Measurements from ENCODE around the gene RBPMS2. TPM values are rescaled to one million over a fixed set of nuclear protein-coding genes. Genes with fewer than 3 reads are reported as not detected.
"Not testable (repeated sequence)": the region's sequence is repeated elsewhere in the genome, so short reads cannot be mapped to it uniquely, and the experiment has no call there.

The RBPMS2 gene
- total RNA-seq, 2 donors from 2014 or later: 5.3 to 9.4 TPM

DNA sequence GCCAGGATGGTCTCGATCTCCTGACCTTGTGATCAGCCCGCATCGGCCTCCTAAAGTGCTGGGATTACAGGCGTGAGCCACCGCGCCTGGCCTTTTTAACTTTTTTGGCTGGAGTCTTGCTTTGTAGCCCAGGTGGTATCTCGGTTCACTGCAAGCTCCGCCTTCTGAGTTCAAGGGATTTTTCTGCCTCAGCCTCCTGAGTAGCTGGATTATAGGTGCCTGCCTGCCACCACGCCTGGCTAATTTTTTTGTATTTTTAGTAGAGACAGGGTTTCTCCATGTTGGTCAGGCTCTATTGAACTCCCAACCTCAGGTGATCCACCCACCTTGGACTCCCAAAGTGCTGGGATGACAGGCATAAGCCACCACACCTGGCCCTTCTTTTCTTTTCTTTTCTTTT, 20.5 kb upstream of the RBPMS2 start:
- intact Hi-C loops (cut with DNase I); DNase-seq (ENCODE audit: low spot score): not testable (repeated sequence)

GRCh38 chr15:64795299-64795698, 19.9 kb upstream of the RBPMS2 start:
- intact Hi-C loops (cut with DNase I); DNase-seq (ENCODE audit: low spot score): not testable (repeated sequence)

DNA sequence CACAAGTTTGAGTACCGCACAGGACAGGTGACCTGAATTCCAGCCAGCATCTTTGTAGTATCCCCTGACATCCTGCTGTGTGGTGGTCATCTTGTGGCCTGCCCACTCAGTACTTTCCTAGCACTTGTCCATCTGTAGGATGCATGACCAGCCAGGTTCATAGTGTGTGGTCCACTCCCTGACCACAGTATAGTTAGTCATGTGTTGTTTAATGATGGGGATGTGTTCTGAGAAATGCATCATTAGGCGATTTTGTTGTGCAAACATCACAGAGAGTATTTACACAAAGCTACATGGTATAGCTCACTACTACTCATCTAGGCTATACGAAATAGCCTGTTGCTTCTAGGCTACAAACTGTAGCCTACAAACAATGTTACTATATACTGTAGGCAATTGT, 16.9 kb upstream of the RBPMS2 start:
- intact Hi-C loops (cut with DNase I): no loop called here

DNA sequence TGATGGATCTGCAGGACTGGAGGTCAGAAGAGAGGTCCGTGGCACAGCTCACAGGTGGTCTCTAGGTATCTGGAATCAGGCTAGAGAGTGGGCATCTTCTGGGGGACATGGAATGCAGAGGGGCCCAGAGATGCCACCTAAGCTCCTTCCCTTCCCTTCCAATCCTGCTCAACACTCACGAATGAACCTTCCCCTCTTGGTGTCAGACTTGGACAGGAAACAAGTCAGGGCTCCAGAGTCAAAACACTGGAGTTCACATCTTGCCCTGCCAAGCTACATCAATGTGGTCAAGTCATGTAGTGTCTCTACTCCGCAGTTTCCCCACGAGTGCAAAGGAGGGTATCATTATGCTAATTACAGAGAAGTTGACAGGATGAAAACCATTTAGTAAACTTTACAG, 16.0 kb upstream of the RBPMS2 start:
- DNase-seq (ENCODE audit: low spot score): no peak
- intact Hi-C loops (cut with DNase I): no loop called here

More for the DNA sequence above, 16.9 kb upstream of the RBPMS2 start:
- DNase-seq (ENCODE audit: low spot score): no peak

DNA sequence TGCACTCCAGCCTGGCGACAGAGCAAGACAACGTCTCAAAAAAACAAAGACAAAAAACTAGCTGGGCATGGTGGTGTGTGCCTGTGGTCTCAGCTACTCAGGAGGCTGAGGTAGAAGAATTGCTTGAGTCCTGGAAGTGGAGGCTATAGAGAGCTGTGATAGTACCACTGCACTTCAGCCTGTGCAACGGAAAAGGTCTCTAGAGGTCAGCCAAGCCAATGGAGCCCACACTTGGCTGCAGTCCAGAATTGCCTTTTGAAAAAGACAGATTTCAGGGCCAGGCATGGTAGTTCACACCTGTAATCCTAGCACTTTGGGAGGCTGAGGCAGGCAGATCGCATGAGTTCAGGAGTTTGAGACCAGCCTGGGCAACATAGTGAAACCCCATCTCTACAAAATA, 8.4 kb upstream of the RBPMS2 start:
- intact Hi-C loops (cut with DNase I): no loop called here
- DNase-seq (ENCODE audit: low spot score): no peak

- intact Hi-C loops (cut with DNase I): no loop called here
- no peak for DNase-seq (ENCODE audit: low spot score)
These were observed 7.4 kb upstream of the RBPMS2 start for GRCh38 chr15:64782751-64783150.

GRCh38 chr15:64781299-64781698, 5.9 kb upstream of the RBPMS2 start:
- intact Hi-C loops (cut with DNase I): no loop called here
- no peak for DNase-seq (ENCODE audit: low spot score)

DNA sequence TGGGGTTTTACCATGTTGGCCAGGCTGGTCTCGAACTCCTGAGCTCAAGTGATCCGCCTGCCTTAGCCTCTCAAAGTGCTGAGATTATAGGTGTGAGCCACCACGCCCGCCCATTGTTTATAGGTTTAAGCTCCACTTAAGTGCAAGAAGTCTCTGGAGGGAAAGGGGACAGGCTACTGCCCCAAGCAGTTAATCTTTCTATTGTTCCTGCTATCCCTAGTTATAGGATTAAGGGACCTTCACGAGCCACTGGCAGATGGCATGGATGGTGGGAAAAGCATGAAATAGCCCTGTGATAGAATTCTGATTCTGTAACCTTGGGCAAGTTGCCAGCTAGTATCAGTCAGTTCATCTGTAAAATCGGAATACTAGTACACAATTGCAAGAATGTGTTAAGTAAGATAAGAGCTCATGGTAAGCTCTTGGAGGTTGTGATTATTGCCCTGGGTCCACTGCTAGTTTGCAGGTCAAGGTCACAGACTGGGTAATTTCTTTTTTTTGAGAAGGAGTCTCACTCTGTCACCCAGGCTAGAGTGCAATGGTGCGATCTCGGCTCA, 5.3 kb upstream of the RBPMS2 start:
- DNase-seq (ENCODE audit: low spot score): no peak
- intact Hi-C loops (cut with DNase I): no loop called here

- no peak for DNase-seq (ENCODE audit: low spot score)
- intact Hi-C loops (cut with DNase I): no loop called here
These were observed 4.2 kb upstream of the RBPMS2 start for GRCh38 chr15:64779630-64780029.

- DNase-seq (ENCODE audit: low spot score): no peak
- intact Hi-C loops (cut with DNase I): no loop called here
These were observed 3.6 kb upstream of the RBPMS2 start for GRCh38 chr15:64779024-64779423.

DNA sequence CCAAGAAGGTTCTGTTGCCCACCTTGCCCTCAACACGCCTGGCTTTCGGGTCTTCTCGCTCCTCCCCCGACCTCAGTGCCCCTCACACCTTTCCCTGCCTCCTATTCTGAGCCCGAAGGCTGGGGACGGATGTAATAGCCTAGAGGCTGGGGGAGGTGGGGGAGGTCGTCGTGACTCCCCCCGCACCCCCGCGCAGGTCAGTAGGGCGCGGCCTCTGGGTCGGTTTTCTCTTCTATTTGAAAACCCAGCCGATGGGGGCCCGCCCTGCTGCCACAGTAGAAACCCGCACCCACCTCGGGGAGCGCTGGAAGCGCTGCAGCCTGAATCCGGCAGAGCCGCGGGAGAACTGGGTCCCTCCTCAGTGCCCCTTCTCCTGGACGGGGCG, 1.0 kb upstream of the RBPMS2 start:
- no peak for DNase-seq (ENCODE audit: low spot score)
- intact Hi-C loops (cut with DNase I): no loop called here

DNA sequence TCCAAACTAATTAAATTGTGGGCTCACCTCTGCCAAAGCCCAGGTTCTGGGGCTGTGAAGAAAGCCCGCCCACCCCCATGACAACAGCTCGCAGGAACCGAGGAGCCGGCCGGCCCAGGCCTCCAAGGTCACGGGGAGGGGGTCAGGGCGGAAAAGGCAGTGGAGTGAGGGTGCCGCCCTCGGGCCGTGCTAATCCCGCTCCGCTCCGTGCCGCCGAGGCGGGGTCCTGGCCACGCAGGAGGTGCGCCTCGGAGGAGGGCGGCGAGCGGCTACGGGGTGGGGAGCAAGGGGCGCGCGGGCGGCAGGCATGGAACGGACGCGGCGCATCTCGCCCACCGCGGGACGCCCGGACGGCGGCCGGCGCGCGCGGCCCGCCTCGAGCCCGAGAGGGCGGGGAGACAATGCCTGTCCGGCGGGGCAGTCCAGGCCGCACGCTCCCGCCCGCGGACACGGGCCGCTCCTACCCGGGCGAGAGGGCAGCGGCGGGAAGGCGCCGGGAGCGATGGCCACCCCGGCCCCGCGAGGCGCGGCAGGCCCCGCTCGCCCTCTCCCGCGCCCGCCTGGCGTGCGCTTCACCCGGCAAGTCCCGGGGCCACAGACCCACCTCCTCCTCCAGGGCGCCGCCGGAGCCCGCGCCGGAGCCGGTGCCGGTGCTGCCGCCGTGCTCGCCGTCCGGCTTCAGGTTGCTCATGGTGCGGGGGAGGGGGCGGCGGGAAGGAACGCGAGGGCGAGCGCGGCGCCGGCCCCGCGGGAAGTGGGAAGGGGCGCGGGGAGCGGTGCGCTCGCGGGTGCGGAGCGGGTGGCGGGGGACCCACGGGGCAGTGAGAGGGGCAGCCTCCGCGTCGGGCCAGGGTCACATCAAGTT, 528 bp downstream of the RBPMS2 start:
- no peak for DNase-seq (ENCODE audit: low spot score)
- intact Hi-C loops (cut with DNase I): no loop called here

DNA sequence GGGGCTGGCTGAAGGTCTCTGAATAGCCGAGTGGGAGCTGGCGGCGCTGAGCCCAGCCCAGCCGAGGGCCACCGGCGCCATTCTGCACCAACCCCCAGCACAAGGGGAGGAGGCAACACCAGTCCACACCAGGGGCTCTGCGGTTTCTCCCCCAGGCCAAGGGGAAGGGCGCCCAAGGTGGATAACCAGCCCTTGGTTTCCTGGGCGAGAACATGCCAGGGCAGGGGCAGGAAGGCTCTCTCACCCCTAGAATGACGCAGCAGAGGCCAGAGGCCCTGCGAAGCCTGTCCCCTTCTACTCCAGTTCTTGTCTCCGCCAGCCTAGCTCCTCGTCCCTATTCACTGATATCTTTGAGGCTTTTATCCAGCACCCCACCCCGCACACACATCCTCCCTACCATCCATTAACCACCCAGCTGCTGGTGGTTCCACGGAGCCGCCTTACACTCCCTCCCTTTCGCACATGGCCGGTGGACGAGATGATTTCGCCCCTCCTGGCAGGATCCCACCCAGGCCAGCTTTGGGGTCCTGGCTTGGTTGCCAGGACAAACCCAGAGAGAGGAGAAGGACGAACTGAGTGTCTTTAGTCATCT, 1.3 kb downstream of the RBPMS2 start:
- DNase-seq (ENCODE audit: low spot score): no peak
- intact Hi-C loops (cut with DNase I): no loop called here

DNA sequence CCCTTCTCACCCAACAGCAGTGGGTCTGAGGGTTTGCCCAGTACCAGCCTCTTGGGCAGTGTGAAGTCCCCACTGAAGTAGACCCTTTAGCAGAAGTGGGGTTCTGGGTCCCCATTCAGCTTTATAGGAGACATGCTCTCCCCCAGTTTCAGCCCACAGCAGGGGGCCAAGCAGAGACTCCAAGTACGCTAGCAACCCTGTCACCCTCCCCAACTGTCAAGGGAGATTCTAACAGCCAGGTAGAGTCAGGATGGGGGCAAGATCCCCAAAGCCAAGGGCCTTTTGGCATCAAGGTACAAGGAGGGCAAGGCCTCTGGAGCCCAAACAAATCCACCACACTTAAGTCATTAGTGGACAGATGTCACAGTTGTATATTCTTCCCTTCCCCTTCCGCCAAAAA, 1.8 kb downstream of the RBPMS2 start:
- no peak for DNase-seq (ENCODE audit: low spot score)
- intact Hi-C loops (cut with DNase I): no loop called here

GRCh38 chr15:64772964-64773363, 2.4 kb downstream of the RBPMS2 start:
- intact Hi-C loops (cut with DNase I): no loop called here
- DNase-seq (ENCODE audit: low spot score): no peak

GRCh38 chr15:64772488-64772887, 2.9 kb downstream of the RBPMS2 start:
- intact Hi-C loops (cut with DNase I): no loop called here
- no peak for DNase-seq (ENCODE audit: low spot score)

DNA sequence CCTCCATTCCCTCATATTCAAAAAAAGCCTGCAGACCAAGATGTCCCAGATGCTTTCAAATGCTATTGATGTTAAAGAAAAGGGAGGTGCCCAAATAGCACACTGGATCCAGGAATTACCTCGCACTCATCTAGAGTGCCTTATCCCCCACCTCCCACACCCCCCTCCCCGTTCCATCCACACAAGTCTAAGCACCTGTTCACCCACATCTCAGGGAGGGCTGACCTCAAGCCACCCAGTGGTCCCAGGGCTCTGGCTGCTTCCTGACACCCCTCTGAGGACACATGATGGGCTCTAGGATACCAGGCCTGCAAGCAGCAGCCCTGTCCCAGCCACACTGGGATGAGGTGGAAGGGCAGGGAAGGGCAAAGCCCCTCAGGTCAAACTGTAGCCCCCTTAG, 4.8 kb downstream of the RBPMS2 start:
- no peak for DNase-seq (ENCODE audit: low spot score)
- intact Hi-C loops (cut with DNase I): no loop called here

DNA sequence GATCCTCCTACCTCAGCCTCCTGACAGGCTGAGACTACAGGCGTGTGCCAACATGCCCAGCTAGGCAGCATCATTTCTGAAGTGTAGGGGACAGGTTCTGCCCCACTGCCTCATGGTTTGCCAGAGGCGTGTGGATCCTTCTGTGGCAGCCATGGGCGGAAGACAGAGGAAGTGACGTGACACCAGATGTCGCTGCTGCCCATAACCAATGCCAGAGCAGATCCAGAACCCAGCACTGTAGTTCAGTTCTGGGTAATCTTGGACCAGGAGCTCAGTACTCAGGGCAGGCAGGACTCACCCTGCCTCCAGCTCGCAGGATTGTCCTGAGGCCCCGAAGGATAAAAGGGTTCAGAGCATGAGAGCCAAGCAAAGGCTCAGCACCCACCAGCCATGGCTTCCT, 8.2 kb downstream of the RBPMS2 start:
- no peak for DNase-seq (ENCODE audit: low spot score)

GRCh38 chr15:64766058-64766457, 9.3 kb downstream of the RBPMS2 start:
- intact Hi-C loops (cut with DNase I): no loop called here
- no peak for DNase-seq (ENCODE audit: low spot score)

More for the DNA sequence above, 8.2 kb downstream of the RBPMS2 start:
- intact Hi-C loops (cut with DNase I): no loop called here

GRCh38 chr15:64763874-64764273, 11.5 kb downstream of the RBPMS2 start:
- intact Hi-C loops (cut with DNase I): no loop called here
- no peak for DNase-seq (ENCODE audit: low spot score)

DNA sequence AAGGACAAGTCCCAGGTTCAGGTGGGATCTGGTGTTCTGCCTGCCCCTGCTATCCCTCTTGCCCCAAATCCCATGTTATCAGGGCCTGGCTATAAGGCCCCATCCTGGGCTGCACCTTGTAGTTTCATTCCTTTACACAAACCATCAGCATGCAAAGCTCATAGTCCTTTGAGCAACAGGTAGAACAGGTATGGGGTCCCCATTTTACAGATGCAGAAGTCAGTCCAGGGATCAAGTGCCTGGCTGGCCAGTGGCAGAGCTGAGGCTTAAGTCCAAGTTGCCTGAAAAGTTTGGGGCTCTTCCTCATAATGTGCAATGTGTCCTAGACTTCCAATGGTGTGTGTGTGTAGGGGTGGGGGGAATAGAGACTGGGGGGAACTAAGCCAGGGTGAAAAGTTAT, 11.9 kb downstream of the RBPMS2 start:
- intact Hi-C loops (cut with DNase I): no loop called here
- no peak for DNase-seq (ENCODE audit: low spot score)

All from posterior vena cava (tissue), 2 donors.